BLaER1 (cell line): Measurements from ENCODE around the gene SHANK1.

ENCODE experiments used
- H3K27ac ChIP-seq: shearing (Covaris generic); formaldehyde crosslinking; 2 replicates; pipeline ENCODE4 v1.8.1; 2022
- H3K27me3 ChIP-seq: shearing (Covaris generic); formaldehyde crosslinking; 2 replicates; pipeline ENCODE4 v1.8.1; 2022
- H3K36me3 ChIP-seq: shearing (Covaris generic); formaldehyde crosslinking; 2 replicates; pipeline ENCODE4 v1.8.1; 2022
- H3K4me1 ChIP-seq: shearing (Covaris generic); formaldehyde crosslinking; 2 replicates; pipeline ENCODE4 v1.8.1; 2022
- H3K4me2 ChIP-seq: shearing (Covaris generic); formaldehyde crosslinking; 2 replicates; pipeline ENCODE4 v1.8.1; 2022
- H3K4me3 ChIP-seq: shearing (Covaris generic); formaldehyde crosslinking; 2 replicates; pipeline ENCODE4 v1.8.1; 2022
- H3K9ac ChIP-seq: shearing (Covaris generic); formaldehyde crosslinking; 2 replicates; pipeline ENCODE4 v1.8.1; 2022
- H3K9me3 ChIP-seq: shearing (Covaris generic); formaldehyde crosslinking; 2 replicates; pipeline ENCODE4 v1.8.1; 2022
- H4K20me1 ChIP-seq: shearing (Covaris generic); formaldehyde crosslinking; 2 replicates; pipeline ENCODE4 v1.8.1; 2022
- Cebpa-rat ChIP-seq: shearing (Covaris generic); IDR thresholded peaks from 2 replicates; pipeline ENCODE4 v1.8.1; 2022

The SHANK1 gene

DNA sequence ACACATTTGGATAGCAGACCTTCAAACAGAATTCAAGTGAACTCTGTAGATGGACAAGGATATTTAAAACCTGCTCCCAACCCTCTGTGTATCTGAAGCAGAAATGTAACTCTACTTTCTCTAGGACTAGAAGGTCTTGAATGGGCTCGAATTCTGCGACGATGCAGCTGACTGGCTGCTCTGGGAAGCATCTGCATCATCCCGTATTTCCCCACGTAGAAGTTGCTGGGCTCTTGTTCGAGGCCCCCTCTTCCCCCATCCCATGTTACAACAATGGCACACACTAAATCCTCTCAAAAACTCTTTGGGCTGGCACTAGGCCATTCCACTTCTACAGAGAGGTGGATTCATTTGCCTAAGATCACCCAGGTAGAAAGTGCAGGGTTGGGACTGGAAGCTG, 55.4 kb downstream of the SHANK1 start:
- Histone ChIP-seq H3K27ac (no peak overlapping the region), H4K20me1 (peaks cover 91% of the 10 kb centered on the region), H3K9ac (no peak overlapping the region), H3K4me2 (no peak overlapping the region), H3K4me3 (no peak overlapping the region), H3K36me3 (peaks cover 29% of the 10 kb centered on the region), H3K4me1 (peaks cover 33% of the 10 kb centered on the region), H3K9me3 (no peaks in the 10 kb centered on the region; the same call in 1 of the 2 replicates), H3K27me3 (peaks cover 41% of the 10 kb centered on the region)
- no peak for TF ChIP-seq Cebpa-rat

DNA sequence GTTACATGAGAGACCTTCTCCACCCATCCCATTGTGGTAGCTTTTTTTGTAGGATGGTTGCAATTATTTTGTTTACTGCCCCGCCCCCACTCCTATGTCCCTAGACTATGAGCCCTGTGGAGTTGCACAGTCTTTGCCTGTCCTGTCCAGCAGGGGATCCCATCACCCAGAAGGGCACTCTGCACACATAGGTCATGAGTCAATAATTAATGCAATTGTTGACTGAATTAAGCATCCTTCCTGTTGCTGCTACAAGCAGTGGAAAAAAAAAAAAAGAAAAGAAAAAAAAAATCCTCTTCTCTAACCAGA, 56.2 kb downstream of the SHANK1 start:
- no peaks in the 10 kb centered on the region; the same call in 1 of the 2 replicates for H3K9me3 ChIP-seq
- TF ChIP-seq Cebpa-rat, result no peak
- no peak overlapping the region for H3K4me3 ChIP-seq
- no peak overlapping the region for H3K27ac ChIP-seq
- H3K36me3 ChIP-seq, result peaks cover 23% of the 10 kb centered on the region
- peaks cover 85% of the 10 kb centered on the region for H4K20me1 ChIP-seq
- H3K27me3 ChIP-seq, result peaks cover 35% of the 10 kb centered on the region
- peaks cover 33% of the 10 kb centered on the region for H3K4me1 ChIP-seq
- no peak overlapping the region for H3K9ac ChIP-seq
- H3K4me2 ChIP-seq, result no peak overlapping the region

DNA sequence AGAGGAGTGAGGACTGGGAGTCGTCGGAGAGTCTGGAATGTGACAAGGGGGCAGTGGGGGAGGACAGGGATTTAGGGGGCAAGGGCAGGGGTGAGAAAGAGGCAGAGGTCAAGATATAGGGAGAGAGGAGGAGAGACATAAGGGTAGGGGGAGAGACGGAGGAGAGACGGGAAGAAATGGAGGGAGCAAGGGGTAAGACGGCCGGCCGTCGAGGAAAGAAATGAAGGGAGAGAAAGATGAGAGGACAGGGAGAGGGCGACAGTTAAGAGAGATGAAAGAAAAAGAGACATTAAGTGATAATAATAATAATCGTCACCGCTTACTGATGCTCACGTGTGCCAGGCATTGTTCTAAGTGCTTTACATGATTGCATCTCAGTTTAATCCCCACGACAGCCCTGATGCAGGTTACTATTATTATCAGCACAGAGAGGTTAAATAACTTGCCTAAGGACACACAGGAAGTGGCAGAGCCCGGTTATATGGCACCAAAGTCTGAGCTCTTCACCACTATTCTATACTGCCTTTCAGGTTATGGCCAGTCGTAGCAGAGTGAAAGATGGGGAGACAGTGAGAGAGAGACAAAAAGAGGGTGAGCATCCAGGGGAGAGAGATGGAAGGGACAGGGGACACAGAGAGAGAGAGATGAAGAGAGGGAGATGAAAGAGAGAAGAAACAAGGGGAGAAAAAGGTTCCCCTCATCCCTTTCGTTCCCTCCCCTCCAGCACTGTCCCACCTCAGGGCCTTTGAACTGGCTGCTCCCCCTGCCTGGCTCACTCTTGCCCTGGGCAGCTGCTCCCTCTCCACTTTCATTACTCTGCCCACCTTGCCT, 56.7 kb downstream of the SHANK1 start:
- peaks cover 19% of the 10 kb centered on the region for H3K36me3 ChIP-seq
- no peak overlapping the region for H3K9ac ChIP-seq
- peaks cover 30% of the 10 kb centered on the region for H3K27me3 ChIP-seq
- H3K4me1 ChIP-seq, result peaks cover 33% of the 10 kb centered on the region
- TF ChIP-seq Cebpa-rat, result no peak
- no peaks in the 10 kb centered on the region; the same call in 1 of the 2 replicates for H3K9me3 ChIP-seq
- H3K4me3 ChIP-seq, result no peak overlapping the region
- no peak overlapping the region for H3K27ac ChIP-seq
- H3K4me2 ChIP-seq, result no peak overlapping the region
- peaks cover 80% of the 10 kb centered on the region for H4K20me1 ChIP-seq

DNA sequence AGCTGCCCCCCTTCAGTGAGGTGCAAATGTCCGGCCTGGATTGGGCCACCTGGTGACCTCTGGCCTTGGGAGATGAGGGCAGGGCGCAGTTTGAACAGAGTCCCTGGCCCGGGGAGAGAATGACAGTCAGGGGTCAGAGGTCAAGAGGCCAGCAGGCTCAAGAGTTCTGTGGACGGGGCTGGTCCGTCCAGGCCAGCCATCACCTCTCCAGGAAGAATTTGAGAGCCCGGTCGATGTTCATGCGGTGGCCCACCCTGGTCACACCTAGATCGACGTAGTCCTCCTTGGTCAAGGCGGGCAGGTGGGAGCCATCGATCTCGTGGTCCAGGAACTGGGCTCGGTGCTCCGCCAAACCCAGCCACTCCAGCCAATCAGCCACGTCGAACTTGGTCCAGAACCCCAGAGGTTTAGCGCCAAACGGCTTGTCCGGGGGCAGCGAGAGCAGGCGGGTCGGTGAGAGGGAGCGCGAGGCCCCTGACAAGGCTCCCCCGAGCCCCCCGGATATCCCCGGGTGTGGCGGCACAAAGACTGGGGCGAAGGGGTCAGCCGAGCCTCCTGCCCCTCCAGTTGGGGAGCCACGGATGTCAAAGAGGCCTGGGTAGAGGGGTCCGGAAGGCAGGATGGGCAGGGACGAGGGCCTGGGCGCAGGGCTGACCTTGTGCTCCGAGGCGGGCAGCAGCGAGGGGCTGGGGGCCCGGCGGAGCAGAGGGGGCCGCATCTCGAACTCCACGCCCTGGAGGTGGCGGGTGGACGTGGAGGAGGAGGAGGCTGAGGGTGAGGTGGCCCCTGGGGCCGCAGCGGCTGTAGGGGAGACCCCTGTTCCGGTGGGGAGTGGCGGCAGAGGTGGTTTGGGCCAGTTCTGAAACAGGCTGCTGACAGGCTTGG, 57.6 kb downstream of the SHANK1 start:
- Histone ChIP-seq H3K9me3 (no peaks in the 10 kb centered on the region; the same call in 1 of the 2 replicates), H3K27me3 (peaks cover 21% of the 10 kb centered on the region), H3K4me2 (peak overlapping the region; percentile 64), H4K20me1 (peaks cover 71% of the 10 kb centered on the region), H3K4me3 (no peak overlapping the region), H3K9ac (no peak overlapping the region), H3K27ac (no peak overlapping the region), H3K36me3 (peaks cover 17% of the 10 kb centered on the region), H3K4me1 (peaks cover 41% of the 10 kb centered on the region)
- TF ChIP-seq Cebpa-rat, result no peak

DNA sequence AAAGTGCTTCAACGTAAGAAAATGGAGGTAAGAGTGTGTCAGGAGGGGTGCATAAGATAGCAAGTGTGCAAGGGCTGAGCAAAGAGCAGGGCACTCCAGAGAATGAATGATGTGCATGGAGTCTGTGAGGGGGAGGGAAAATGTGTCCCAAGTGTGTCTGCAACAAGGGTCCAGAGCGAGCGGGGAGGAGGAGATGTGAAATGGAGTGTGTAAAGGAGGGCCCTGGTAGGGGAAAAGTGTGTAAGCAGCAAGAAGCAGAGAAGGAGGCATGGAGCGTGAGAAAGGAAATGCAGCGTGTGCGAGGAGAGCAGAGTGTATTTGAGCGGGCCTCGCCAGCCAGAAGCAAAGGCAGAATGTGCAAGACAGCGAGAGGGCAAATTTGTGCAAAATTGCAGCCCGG, 58.6 kb downstream of the SHANK1 start:
- Histone ChIP-seq H3K4me3 (no peak overlapping the region), H3K36me3 (peaks cover 17% of the 10 kb centered on the region), H3K27ac (no peak overlapping the region), H3K9me3 (no peaks in the 10 kb centered on the region; the same call in 1 of the 2 replicates), H3K27me3 (peaks cover 11% of the 10 kb centered on the region), H3K4me2 (peak overlapping the region; percentile 64), H3K9ac (no peak overlapping the region), H4K20me1 (peaks cover 62% of the 10 kb centered on the region), H3K4me1 (peaks cover 41% of the 10 kb centered on the region)
- no peak for TF ChIP-seq Cebpa-rat

DNA sequence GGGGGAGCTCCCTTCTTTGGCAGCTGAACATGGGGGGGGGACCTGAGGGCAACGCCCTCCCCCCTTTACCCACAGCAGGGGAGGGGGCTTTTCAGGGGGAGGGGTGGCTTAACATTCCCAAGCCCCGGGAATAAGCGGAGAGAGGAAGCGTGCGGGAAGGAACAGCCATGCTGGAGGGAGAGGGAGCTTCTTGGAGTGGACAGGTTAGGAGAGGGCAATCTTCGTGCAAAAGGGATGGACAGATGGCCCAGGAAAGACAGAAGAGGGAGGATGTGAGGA, 59.6 kb downstream of the SHANK1 start:
- no peak overlapping the region for H3K9ac ChIP-seq
- H3K4me1 ChIP-seq, result peaks cover 39% of the 10 kb centered on the region
- TF ChIP-seq Cebpa-rat, result no peak
- H3K27me3 ChIP-seq, result 0 out of 2 replicates have a peak, but pooled peaks cover 1% of the 10 kb centered on the region
- H3K4me3 ChIP-seq, result no peak overlapping the region
- peaks cover 53% of the 10 kb centered on the region for H4K20me1 ChIP-seq
- no peak overlapping the region for H3K27ac ChIP-seq
- H3K4me2 ChIP-seq, result peak overlapping the region; percentile 64
- H3K36me3 ChIP-seq, result peaks cover 12% of the 10 kb centered on the region
- peaks cover 1% of the 10 kb centered on the region; the same call in 1 of the 2 replicates for H3K9me3 ChIP-seq

DNA sequence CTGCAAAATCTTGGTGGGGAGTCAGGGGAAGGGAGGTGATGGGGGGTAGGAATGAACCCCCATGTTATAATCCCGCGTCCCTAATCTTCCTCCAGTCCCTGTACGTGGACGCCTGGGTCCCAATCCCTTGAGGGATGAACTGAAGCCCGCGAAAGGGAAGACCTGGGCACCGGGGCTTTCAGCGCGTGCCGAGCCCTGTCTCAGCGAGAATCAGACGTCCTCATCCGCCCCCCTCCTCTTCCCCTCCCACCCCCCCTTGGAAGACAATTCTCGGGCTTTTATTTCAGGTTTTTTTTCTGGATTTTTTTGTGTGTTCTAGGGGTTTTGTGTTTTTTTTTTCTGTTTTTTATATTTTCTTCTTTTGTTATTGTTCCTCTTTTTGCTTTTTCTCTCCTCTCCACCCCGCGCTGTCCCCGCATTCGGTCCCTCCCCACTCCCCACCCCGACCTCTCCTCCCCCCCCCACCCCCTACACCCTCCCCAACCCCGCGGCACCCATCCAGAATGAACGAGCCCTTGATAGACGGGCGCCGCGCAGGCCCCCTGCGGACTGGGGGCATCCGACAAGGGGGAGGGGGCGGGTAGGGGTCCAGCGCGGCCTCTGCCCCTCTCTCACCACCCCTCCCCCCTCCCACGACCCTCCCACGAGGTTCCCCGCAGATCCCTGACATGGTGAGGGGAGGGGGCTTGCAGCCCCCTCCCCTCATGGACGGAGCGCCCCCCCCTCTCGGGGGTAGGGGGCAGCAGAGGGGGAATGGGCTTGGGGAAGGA, 60.1 kb downstream of the SHANK1 start:
- Histone ChIP-seq H3K36me3 (peaks cover 10% of the 10 kb centered on the region), H3K4me3 (peak overlapping the region; percentile 80), H3K4me2 (peak overlapping the region; percentile 97), H3K4me1 (peaks cover 39% of the 10 kb centered on the region), H4K20me1 (peaks cover 48% of the 10 kb centered on the region), H3K27ac (no peak overlapping the region), H3K27me3 (no peaks in the 10 kb centered on the region), H3K9me3 (peaks cover 6% of the 10 kb centered on the region; the same call in 1 of the 2 replicates), H3K9ac (no peak overlapping the region)
- no peak for TF ChIP-seq Cebpa-rat

DNA sequence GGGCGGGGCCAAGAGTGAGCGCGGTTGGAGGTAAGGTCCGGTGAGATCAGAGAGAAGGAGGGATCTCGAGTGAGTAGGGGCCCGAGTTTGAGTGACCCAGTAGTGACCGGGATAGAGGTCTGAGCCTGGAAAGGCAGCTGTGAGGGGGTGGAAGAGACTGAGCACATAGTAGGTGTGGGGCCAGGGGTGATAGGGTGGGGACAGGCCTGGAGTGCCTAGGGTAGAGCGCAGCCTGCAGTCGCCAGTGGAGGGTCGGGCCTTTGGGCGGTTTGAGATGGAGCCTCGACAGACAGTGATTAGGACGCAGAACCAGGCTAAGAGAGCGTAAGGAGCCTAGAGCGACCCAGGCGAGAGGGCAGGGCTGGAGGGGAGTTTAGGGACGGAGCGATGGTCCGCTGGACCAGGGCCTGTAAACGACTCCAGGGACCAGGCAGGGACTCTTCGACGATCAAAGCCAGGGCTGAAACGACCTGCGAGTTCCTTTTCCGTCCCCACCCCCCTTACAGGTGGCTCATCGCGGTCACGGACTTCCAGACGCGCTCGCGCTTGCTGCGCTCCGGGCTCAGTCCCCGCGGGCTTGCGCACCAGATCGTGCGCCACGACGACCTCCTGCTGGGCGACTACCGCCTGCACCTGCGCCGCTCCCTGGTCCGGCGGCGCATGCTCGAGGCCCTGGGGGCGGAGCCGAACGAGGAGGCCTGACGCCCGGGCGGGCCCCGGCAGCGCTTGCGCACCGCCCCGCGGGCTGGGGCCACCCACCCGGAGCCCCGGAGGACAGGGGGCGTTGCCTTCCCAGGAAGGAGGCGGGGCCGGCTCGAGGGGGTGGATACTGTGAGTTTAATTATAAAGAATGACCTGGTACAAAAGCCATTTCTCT, 60.9 kb downstream of the SHANK1 start:
- Histone ChIP-seq H3K9me3 (peaks cover 6% of the 10 kb centered on the region; the same call in 1 of the 2 replicates), H3K9ac (peak overlapping the region; percentile 86), H3K27ac (peak overlapping the region; percentile 95), H3K4me2 (peak overlapping the region; percentile 97), H3K36me3 (peaks cover 10% of the 10 kb centered on the region), H3K4me3 (peak overlapping the region; percentile 80), H3K27me3 (no peaks in the 10 kb centered on the region), H3K4me1 (peaks cover 39% of the 10 kb centered on the region), H4K20me1 (peaks cover 39% of the 10 kb centered on the region)
- no peak for TF ChIP-seq Cebpa-rat
